Measurements from ENCODE around the gene SSC5D. TPM values are rescaled to one million over a fixed set of nuclear protein-coding genes. Genes with fewer than 3 reads are reported as not detected.

Gene SSC5D
- total RNA-seq, 1 experiment from 2014 or later = 1.5 TPM

DNA sequence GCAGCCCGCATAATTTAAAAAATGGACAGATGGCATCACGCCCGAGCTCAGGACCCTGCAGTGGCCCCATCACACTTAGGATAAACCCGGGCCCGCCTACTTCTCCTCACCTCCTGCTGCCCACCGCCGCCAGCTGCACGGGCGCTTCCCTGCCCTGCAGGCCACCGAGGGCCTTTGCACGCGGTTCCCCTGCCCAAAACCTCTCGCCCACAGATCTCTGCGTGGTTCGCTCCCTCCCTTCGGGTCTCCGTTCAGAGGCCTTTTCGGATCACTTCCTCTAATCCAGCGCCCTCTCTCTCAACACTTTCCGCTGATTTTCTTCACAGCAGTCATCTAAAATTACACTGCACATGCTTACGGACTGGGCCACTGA, 46.9 kb upstream of the SSC5D start:
- Histone ChIP-seq H4K20me1 (ENCODE audit: insufficient read depth) (no peaks in the 10 kb centered on the region), H3K9me2 (ENCODE audit: insufficient read depth) (no peaks in the 10 kb centered on the region), H2AFZ (ENCODE audit: low read depth, low read length, poor library complexity, severe bottlenecking) (no peak overlapping the region), H3K27me3 (ENCODE audit: insufficient read depth, low read length) (peaks cover 19% of the 10 kb centered on the region; the same call in 1 of the 2 replicates), H3K4me2 (ENCODE audit: low read length) (peak overlapping the region; percentile 40; the same call in 1 of the 2 replicates), H3K4me3 (replicated peaks in 1 of 2; ENCODE audit: low read depth in 1 of 2, low read length in 2 of 2) (no peak overlapping the region), H3K79me2 (ENCODE audit: insufficient read depth, low read length) (no peaks in the 10 kb centered on the region), H3K4me1 (ENCODE audit: control insufficient read depth in 1 of 2, insufficient read depth in 2 of 2, low read length in 2 of 2) (peaks cover 0 to 10% of the 10 kb centered on the region in 2 experiments; a peak in 2 of 4 replicates), H3K9me3 (ENCODE audit: control insufficient read depth in 1 of 2, insufficient read depth in 1 of 2, low read depth in 1 of 2, low read length in 2 of 2) (no peaks in the 10 kb centered on the region), H3K36me3 (ENCODE audit: control insufficient read depth in 1 of 2, insufficient read depth in 2 of 2, low read length in 2 of 2) (no peaks in the 10 kb centered on the region), H3K27ac (ENCODE audit: low read depth, low read length) (no peak overlapping the region), H3K9ac (ENCODE audit: low read length) (no peak overlapping the region)
- ChIA-PET POLR2A (no interaction called here), CTCF (no interaction called here), RAD21 (ENCODE audit: low non-redundant PET in 1 of 2, low total read pairs in 2 of 2, uncharacterized antibody in 2 of 2, unreplicated experiment in 2 of 2) (no interaction called here)
- BruUV-seq (replicated peaks) = no TSS peak
- DNase-seq (ENCODE audit: low read depth, low spot score) (no peak), ATAC-seq (no peak)
- intact Hi-C loops (cut with micrococcal nuclease) = loop anchor here (10.0 kb wide), 1 partner anchor 227 kb away; no protein-coding TSS in a partner anchor
- TF ChIP-seq, protein P1, sequence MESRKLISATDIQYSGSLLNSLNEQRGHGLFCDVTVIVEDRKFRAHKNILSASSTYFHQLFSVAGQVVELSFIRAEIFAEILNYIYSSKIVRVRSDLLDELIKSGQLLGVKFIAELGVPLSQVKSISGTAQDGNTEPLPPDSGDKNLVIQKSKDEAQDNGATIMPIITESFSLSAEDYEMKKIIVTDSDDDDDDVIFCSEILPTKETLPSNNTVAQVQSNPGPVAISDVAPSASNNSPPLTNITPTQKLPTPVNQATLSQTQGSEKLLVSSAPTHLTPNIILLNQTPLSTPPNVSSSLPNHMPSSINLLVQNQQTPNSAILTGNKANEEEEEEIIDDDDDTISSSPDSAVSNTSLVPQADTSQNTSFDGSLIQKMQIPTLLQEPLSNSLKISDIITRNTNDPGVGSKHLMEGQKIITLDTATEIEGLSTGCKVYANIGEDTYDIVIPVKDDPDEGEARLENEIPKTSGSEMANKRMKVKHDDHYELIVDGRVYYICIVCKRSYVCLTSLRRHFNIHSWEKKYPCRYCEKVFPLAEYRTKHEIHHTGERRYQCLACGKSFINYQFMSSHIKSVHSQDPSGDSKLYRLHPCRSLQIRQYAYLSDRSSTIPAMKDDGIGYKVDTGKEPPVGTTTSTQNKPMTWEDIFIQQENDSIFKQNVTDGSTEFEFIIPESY (IDR thresholded peaks at IDR 0.05; ENCODE audit: extremely low read depth, insufficient replicate concordance, low read length) = no peak
- TF ChIP-seq ZFX (IDR thresholded peaks at IDR 0.05) (no peak), RAD21 (IDR thresholded peaks at IDR 0.05; ENCODE audit: low read depth) (no peak), POLR2A (IDR thresholded peaks at IDR 0.05; ENCODE audit: borderline replicate concordance, extremely low read depth, insufficient read depth, insufficient read length) (no peak), TCF7L2 (IDR thresholded peaks at IDR 0.05; ENCODE audit: borderline replicate concordance, extremely low read depth, insufficient read depth, insufficient read length) (no peak), SIN3A (IDR thresholded peaks at IDR 0.05; ENCODE audit: low read depth) (no peak), CEBPB (IDR thresholded peaks at IDR 0.05; ENCODE audit: low read depth) (no peak), JUND (IDR thresholded peaks at IDR 0.05) (no peak), POLR2AphosphoS5 (IDR thresholded peaks at IDR 0.05; ENCODE audit: low read depth, low read length) (no peak), SRF (IDR thresholded peaks at IDR 0.05; ENCODE audit: low read depth) (no peak), FOSL1 (IDR thresholded peaks at IDR 0.05; ENCODE audit: low read depth) (no peak)
- TF ChIP-seq, protein P2, sequence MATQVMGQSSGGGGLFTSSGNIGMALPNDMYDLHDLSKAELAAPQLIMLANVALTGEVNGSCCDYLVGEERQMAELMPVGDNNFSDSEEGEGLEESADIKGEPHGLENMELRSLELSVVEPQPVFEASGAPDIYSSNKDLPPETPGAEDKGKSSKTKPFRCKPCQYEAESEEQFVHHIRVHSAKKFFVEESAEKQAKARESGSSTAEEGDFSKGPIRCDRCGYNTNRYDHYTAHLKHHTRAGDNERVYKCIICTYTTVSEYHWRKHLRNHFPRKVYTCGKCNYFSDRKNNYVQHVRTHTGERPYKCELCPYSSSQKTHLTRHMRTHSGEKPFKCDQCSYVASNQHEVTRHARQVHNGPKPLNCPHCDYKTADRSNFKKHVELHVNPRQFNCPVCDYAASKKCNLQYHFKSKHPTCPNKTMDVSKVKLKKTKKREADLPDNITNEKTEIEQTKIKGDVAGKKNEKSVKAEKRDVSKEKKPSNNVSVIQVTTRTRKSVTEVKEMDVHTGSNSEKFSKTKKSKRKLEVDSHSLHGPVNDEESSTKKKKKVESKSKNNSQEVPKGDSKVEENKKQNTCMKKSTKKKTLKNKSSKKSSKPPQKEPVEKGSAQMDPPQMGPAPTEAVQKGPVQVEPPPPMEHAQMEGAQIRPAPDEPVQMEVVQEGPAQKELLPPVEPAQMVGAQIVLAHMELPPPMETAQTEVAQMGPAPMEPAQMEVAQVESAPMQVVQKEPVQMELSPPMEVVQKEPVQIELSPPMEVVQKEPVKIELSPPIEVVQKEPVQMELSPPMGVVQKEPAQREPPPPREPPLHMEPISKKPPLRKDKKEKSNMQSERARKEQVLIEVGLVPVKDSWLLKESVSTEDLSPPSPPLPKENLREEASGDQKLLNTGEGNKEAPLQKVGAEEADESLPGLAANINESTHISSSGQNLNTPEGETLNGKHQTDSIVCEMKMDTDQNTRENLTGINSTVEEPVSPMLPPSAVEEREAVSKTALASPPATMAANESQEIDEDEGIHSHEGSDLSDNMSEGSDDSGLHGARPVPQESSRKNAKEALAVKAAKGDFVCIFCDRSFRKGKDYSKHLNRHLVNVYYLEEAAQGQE (IDR thresholded peaks at IDR 0.05; ENCODE audit: low read depth) = no peak
- TF ChIP-seq, protein P3, sequence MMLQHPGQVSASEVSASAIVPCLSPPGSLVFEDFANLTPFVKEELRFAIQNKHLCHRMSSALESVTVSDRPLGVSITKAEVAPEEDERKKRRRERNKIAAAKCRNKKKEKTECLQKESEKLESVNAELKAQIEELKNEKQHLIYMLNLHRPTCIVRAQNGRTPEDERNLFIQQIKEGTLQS (IDR thresholded peaks at IDR 0.05) = no peak
